COLO668 (cell line): ENCODE data around the gene HDAC1.
"Not testable (repeated sequence)": the region's sequence is repeated elsewhere in the genome, so short reads cannot be mapped to it uniquely, and the experiment has no call there.

Experiments used
- DNase-seq: peaks from one replicate; lab custom pipeline; 2025; ENCODE audit not compliant: unreplicated experiment; lab: John Stamatoyannopoulos, UW

HDAC1 gene

GRCh38 chr1:32291708-32292538, at the start of gene HDAC1:
Gene HDAC1, plus strand, starts transcription at chr1:32292083. Its CDS starts 87 bp downstream, at chr1:32292170.
- peak; percentile 100 for DNase-seq

- peak; percentile 58 for DNase-seq
Observed at GRCh38 chr1:32242341-32242851, 49.5 kb upstream of the HDAC1 start.

GRCh38 chr1:32246888-32247273, 45.0 kb upstream of the HDAC1 start, which contains the start of gene FAM167B:
Gene FAM167B, plus strand, starts transcription at chr1:32247222. Its CDS starts 200 bp downstream, at chr1:32247422.
- DNase-seq: no peak

GRCh38 chr1:32247452-32247851, 44.4 kb upstream of the HDAC1 start:
- no peak for DNase-seq

- DNase-seq: peak; percentile 99
Observed at GRCh38 chr1:32247983-32248889, 43.6 kb upstream of the HDAC1 start.

GRCh38 chr1:32249831-32250525, 41.9 kb upstream of the HDAC1 start:
- DNase-seq: no peak

GRCh38 chr1:32250893-32251716, 40.8 kb upstream of the HDAC1 start, which contains the start of gene LCK:
Gene LCK, plus strand, starts transcription at chr1:32251265. Its CDS starts 23,065 bp downstream, at chr1:32274330.
- no peak for DNase-seq

GRCh38 chr1:32255072-32256071, 36.5 kb upstream of the HDAC1 start:
- DNase-seq: no peak

- DNase-seq: no peak
Observed at GRCh38 chr1:32256473-32257226, 35.2 kb upstream of the HDAC1 start.

GRCh38 chr1:32257227-32257508, 34.7 kb upstream of the HDAC1 start:
- DNase-seq: no peak

GRCh38 chr1:32263236-32263593, 28.7 kb upstream of the HDAC1 start:
- DNase-seq: not testable (repeated sequence)

GRCh38 chr1:32263744-32264143, 28.1 kb upstream of the HDAC1 start:
- no peak for DNase-seq

GRCh38 chr1:32265846-32266245, 26.0 kb upstream of the HDAC1 start:
- no peak for DNase-seq

GRCh38 chr1:32266921-32267591, 24.8 kb upstream of the HDAC1 start:
- no peak for DNase-seq

- DNase-seq: no peak
Observed at GRCh38 chr1:32269744-32270143, 22.1 kb upstream of the HDAC1 start.

GRCh38 chr1:32272557-32273390, 19.1 kb upstream of the HDAC1 start:
- no peak for DNase-seq
